Amygdala (tissue), 56 donors: Measurements from ENCODE around the gene HOXA10.

ENCODE experiments used
- DNase-seq, 56 donors: peaks; one replicate each; lab custom pipeline; 2025; lab: John Stamatoyannopoulos, UW

The HOXA10 gene

DNA sequence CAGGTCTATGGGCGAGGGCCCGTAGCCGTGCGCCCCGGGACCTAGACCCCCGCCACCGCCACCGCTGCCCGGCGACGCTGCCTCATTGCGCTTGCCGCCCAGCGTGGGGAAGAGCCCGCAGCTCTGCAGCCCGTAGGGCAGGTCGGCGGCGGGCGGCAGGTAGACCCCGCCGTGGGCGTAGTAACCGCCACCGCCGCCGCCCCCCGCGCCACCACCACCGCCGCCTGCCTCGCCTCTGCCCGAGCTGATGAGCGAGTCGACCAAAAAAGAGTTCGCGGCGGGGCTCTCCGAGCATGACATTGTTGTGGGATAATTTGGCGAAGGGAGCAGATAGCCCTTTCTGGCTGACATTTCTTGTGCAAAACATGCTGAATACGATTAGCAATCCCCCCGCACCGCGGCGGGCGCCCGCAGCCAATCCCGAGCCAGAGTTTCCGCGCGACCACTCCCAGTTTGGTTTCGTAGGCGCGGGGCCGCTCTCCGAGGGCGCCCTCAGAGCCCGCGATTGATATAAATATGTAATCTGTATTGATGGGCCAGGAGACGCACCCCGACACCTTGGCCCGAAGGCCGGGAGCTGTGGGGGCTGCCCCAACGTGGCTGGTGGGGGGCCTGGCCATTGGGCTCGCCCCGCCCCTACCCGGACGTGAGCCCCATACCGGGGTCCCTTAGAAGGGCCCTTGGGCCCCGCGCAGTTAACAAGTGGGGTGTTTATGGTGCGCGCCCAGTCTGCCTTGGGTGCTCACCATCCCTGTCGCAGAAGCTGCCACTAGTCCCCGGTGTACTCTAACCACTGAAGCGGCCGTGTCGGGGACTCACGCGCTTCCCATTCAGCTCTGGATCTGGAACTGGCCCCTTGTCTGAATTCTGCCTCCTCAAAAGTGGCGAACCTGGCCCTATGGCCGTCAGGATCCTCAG, at the start of gene HOXA10:
HOXA10 (minus strand) TSS at position 365 of the 918 bp plus-strand sequence; CDS start at position 351, 14 bp downstream.
- DNase-seq: no peak

- no peak for DNase-seq
Observed at GRCh38 chr7:27221201-27221797, 47.2 kb upstream of the HOXA10 start.

DNA sequence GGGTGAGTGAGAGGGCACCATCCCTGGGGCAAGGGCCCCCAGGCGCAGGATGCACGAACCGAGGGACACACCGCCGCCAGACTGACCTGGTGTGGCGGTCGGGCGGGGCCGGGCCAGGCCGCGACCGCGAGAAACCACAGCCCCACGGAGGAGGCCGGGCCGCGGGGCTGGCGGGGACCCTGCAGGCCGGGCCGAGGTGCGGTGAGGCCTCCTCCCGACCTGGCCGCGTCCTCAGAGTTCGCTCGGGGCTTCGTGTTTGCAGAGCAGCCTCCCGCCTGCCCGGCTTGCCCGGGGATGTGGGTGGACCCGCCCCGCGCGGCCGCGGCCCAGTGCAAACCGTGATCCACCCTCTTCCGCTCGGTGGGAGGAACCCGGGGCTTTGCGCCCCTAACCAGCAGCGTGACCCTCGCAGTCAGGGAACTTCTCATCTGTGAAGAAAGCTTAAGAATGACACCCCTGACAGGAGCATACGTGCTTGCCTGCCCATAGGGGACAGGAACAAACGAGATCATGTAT, 46.4 kb upstream of the HOXA10 start:
- no peak for DNase-seq

- DNase-seq: no peak
Observed at GRCh38 chr7:27219821-27220220, 45.7 kb upstream of the HOXA10 start.

- DNase-seq: no peak
Observed at GRCh38 chr7:27217951-27218350, 43.8 kb upstream of the HOXA10 start.

GRCh38 chr7:27215356-27215755, 41.2 kb upstream of the HOXA10 start:
- DNase-seq: no peak

GRCh38 chr7:27214239-27214950, 40.3 kb upstream of the HOXA10 start:
- DNase-seq: no peak

DNA sequence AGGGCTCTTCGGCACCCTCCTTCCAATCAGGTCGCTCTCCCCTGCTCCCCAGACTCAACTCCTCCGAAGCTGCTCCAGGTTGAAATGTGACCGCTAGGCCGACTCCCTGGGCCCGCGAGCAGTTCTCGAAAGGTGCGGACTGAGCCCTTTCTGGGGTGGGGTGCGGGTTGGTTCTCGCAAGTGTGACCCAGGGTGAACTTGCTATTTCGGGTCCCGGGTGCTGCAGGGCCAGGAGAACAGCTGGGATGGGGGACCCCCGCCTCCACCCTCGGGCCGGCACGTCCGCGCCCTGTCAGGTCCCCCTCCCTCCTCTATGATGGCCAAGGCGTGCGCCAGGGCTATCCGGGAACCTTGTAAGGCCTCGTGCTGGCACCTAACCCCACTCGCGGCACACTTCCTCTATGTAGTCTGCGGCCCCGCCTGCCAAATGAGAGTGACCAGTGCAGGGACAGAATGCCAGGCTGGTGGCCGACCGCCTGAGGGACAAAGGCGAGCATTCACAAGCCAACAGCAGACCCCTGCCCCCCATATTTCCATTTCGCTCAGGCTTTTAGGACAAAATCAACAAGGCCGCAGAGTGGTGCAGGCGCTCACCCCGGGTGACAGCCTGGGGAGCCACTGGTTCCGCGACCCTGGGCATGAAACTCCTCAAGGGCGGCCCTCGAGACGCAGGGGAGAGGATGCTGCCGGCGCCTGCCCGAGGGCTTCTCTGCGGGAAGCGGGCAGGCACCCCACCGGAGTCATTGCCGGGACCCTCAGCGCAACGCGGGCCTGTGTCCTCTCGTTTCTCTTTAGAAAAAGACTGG, 39.5 kb upstream of the HOXA10 start:
- no peak for DNase-seq

- no peak for DNase-seq
Observed at GRCh38 chr7:27212497-27213432, 38.6 kb upstream of the HOXA10 start.

- DNase-seq: no peak
Observed at GRCh38 chr7:27211764-27212204, 37.7 kb upstream of the HOXA10 start.

DNA sequence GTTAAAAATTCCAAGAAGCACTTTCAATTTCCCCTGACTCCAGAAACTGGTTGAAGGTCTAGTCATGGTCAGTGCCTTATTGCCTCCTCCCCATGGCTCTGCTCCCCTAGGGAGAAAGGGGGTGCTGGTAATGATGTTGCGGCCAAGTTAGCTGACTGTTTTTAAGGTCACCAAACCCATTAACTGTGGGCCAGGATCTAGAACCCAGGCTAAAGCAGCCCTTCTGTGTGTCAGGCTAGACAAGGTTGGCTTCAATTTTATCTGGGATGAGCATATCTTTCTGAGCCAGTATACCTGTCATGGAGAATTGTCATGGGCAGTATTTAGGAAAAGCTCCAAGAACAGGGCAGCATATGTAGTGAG, 36.9 kb upstream of the HOXA10 start:
- DNase-seq: no peak

GRCh38 chr7:27210441-27211083, 36.4 kb upstream of the HOXA10 start:
- peak in 11 of 56 donors; percentile 4 to 21 (median 8) for DNase-seq

DNA sequence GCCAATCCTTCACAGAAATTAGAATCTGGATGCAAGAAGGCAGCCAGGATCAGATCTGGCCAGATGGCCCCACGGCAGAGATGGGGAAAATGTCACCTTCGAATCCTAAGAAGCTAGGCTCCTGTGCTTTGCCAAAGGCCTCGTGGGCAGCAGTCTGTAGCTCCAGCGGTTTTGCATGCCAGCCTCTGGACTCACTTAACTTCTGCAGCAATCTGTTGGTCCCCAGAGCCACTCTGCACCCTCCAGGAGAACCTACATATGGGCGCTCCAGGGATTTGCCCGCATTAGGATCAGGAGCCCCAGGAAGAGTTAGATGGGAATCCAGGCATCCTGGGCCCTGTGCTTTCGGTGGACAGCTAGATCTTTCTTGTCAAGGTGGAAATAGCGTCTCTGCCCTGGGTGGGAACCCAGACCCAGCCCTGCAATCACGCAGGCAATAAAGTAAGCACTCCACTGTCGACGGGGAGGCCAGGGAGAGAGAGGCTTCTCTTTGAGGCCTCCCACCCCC, 35.9 kb upstream of the HOXA10 start:
- no peak for DNase-seq

- DNase-seq: no peak
Observed at GRCh38 chr7:27208998-27209397, 34.9 kb upstream of the HOXA10 start.

- no peak for DNase-seq
Observed at GRCh38 chr7:27207348-27207985, 33.3 kb upstream of the HOXA10 start.

- DNase-seq: no peak
Observed at GRCh38 chr7:27205325-27206280, 31.5 kb upstream of the HOXA10 start.
